GM18499 (cell line): Measurements from ENCODE around the gene ARHGEF11.
"Not testable (repeated sequence)": the region's sequence is repeated elsewhere in the genome, so short reads cannot be mapped to it uniquely, and the experiment has no call there.

ENCODE experiments used
- ATAC-seq: cut with Tn5 transposase; IDR thresholded peaks from one replicate; pipeline ENCODE4 v1.9.1; 2021; ENCODE audit warnings: moderate number of reproducible peaks; ENCODE audit not compliant: insufficient read depth, unreplicated experiment

Gene ARHGEF11

DNA sequence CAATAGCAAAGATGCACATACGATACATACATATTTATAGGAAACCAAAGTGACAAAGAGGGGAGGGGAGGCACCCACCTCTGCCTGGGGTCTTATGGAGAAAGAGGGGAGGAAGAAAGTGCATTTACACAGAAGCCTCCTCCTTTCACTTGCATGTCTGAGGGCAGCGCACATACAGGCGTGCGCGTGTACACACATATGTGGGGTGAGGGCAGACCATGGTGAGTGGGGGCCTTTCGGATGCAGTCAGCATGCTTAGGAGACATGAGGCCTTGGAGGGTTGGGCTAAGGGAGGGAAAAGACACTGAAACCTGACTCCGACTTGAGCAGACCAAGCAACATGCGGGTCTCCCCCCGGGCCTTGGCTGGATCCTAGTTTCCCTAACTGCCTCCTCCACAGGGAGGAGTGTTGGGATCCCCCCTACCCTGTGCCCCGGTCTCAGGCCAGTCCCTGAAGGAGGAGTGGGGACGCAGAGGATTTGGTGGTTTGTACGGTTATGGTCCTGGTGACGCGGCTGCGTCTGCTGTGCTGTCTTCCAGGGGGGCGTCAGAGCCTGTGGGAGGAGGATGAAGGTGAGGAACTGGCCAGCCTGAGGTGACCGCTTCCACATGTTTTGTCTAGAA lies 109.9 kb downstream of the ARHGEF11 start:
- ATAC-seq: no peak

DNA sequence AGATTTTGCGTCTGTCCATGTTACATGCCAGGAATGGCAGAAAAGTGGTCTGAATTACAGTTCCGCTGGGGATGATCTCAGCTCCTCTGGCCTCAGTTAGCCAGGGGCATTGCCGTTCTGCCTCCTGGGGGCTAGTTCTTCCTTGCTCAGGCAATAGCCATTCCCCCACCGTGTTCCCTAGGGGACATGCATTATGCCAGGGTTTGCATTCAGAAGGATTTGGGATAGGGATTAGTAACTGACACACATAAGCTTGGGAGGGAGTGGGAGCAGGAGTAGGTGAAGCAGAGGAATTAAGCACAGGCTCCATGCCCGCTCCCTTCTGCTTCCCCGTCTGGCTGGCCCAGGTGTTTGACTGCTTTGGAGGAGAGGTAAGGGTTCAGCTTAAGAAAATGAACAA lies 112.4 kb downstream of the ARHGEF11 start:
- ATAC-seq: no peak

DNA sequence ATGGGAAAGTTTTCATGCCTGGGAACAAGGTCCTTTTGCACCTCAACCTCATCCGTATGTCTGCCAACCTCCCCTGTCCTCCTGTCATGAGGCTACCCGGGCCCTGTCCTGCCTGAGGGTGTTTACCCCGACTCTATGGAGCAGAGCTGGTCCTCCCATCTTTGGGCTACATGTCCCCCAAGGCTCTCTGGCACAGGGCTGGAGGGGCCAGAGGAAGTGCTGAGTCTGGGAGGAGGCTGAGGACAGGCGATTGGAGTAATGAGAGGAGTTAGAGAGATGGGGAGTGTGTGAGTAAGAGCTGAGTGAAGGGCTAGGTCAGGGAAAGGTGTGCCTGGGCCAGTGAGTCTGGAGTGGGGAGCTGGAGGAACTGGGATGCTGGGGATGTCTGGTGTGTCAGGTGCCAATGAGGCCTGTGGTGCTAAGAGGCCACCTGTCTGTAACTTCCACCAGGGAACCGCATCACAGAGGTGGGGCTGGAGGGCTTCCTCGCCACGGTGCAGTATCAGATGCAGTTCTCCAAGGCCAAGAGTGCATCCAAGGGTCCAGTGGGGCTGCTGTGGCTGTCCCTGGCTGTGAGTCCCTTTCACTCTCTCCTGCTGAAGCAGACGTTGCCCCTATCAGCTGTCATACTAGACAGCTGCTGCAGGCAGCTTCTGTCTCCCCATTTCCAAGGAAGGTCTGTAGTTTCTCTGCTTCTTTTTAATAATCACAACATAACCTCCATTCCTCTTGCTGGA lies 113.4 kb downstream of the ARHGEF11 start:
- no peak for ATAC-seq

DNA sequence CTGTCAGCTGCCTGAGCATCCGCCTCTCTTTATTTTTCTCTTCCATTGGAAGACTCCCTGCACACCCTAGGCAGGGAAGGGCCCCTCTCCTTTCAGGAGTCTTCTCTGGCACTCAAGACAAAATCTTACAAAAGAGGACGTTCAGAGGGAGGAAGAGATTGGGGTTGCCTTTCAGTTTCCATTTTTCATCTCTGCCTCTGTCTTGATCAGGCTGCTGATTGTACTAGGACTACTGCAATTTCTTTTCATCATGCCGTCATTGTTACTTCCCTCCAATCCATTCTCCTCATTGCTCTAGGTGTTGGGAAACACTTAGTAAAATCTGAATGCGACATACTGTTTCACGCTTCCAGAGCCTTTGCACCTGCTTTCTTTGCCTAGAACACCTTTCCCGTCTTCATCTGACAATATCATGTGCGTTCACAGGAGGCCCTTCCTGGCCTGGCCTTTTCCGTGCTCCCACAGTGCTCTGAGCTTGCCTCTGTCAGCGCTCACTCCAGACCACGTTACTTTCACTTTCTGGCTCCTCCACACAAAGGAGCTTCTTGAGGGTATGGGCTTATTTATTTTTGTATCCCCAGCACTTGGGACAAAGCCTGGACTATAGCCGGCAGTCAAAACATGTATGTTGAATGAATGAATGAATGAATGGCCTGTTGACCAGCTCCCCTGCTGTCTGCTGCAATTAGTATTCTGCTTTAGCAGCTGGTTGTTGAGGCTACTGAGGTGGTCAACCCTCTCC lies 114.2 kb downstream of the ARHGEF11 start:
- ATAC-seq: no peak

DNA sequence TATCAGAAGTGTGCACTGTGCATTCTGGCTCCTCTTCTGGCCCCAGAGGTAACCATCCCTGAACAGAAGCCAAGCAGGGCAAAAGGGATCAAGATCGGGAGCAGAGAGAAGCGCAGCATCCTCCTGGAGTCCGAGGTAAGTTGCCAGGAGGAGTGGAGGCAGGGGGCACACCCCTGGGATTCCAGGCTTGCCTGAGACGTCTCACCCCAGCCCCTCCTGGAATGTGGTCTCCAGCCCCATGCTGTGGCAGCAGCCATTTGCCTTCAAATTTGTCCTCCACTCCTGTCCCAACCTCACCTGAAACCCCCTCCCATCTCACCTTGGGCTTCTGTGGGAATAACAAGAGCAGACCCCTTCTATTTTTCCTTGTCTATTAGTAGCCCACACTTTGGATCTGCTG lies 115.1 kb downstream of the ARHGEF11 start:
- no peak for ATAC-seq

DNA sequence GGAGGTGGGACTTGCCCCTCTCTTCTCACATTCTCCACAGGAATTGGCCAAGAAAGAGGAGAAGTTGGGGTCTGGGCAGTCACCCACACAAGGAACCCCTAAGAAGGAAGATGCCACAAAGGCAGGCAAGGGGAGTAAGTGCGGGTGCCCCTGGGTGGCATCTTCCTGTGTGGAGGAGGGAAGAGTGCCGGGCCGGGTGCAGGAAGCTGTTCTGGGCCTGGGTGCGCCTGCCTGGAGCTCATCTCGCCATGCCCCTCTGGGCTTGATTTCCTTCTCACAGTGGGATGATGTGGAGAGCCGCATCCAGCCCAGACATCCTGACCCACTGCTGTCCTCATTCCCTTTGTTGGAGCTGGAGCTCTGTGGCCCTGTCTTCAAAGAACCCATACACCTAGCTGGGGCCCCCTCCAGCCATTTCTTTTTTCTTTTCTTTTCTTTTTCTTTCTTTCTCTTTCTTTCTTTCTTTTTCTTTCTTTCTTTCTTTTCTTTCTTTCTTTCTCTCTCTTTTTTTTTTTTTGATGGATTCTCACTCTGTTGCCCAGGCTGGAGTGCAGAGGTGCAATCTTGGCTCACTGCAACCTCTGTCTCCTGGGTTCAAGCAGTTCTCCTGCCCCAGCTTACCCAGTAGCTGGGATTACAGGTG lies 115.8 kb downstream of the ARHGEF11 start:
- ATAC-seq: no peak

DNA sequence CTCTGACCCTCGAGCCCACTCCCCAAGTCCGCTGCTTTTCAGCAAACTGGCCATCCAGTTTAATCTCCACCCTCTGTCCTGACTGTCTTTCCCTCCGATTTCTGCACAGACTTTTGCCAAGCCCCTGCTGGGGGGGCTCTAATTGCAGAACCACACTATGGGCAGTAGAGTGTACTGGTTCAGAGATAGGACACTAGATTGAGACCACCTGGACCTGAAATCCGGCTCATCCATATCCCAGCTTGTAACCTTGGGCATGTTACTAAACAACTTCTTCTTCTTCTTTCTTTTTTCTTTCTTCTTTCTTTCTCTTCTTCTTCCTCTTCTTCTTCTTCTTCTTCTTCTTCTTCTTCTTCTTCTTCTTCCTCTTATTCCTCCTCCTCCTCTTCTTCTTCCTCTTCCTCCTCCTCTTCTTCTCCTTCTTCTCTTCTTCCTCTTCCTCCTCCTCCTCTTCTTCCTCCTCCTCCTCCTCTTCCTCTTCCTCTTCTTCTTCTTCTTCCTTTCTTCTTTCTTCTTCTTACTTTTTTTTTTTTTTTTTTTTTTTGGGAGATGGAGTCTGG lies 117.4 kb downstream of the ARHGEF11 start:
- ATAC-seq: no peak

DNA sequence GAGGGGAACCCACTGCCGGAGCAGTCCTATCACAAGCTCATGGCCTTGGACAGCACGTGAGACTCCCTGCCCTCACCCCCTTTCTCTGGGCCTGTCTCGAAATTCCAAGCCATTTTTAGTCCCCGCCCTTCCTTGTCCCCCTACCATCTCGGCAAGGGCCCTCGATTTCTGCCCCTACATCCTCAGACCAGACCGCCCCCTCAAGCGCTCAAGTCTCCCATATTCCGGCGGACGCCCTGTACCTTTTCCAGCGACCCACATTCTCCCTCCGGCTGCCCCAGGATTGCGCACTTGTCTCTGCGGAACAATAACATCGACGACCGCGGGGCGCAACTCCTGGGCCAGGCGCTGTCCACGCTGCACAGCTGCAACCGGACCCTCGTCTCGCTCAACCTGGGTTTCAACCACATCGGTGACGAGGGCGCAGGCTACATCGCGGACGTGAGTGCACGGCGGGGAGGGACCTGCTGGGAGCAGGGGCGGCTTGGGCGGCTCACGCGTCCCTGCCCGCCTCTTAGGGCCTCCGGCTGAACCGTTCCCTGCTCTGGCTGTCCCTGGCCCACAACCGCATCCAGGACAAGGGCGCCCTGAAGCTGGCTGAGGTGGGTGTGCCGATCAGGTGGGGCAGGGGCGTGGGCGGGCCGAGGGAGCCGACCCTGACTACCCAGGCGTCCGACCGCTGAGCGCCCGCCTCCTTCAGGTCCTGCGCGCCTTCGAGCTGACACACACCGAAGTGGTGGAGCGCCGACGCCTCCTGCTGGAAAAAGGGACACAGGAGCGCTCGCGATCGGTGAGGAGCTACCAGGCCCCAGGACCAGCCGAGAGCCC lies 118.1 kb downstream of the ARHGEF11 start:
- no peak for ATAC-seq

DNA sequence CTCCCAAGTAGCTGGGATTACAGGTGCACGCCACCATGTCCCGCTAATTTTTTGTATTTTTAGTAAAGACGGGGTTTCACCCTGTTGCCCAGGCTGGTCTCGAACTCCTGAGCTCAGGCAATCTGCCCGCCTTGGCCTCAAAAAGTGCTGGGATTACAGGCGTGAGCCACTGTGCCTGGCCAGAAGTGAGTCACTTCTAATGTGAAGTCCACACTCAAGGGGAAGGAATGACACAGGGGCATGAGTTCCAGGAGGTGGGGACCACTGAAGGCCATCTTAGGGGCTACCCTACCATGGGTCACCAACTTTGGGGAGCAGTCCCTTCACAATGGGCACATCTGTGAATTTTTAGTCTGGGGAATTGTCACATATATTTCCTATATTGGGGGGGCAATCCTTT lies 118.8 kb downstream of the ARHGEF11 start:
- ATAC-seq: not testable (repeated sequence)

DNA sequence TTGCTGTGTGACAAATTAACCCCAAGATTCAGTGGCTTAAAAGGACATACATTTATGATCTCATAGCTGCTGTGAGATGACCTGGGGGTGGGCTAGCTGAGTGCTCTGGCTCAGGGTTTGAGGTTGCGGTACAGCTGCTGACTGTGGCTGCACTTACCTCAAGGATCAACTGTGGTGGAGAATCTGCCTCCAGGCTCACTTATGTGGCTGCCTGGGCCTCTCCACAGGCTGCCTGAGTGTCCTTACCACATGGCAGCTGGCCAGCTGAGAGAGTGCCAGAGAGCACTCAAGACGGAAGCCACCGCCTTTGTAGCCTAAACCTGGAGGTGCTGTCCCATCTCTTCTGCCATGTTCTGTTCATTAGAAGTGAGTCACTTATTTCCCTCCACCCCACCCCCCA lies 119.4 kb downstream of the ARHGEF11 start:
- no peak for ATAC-seq

DNA sequence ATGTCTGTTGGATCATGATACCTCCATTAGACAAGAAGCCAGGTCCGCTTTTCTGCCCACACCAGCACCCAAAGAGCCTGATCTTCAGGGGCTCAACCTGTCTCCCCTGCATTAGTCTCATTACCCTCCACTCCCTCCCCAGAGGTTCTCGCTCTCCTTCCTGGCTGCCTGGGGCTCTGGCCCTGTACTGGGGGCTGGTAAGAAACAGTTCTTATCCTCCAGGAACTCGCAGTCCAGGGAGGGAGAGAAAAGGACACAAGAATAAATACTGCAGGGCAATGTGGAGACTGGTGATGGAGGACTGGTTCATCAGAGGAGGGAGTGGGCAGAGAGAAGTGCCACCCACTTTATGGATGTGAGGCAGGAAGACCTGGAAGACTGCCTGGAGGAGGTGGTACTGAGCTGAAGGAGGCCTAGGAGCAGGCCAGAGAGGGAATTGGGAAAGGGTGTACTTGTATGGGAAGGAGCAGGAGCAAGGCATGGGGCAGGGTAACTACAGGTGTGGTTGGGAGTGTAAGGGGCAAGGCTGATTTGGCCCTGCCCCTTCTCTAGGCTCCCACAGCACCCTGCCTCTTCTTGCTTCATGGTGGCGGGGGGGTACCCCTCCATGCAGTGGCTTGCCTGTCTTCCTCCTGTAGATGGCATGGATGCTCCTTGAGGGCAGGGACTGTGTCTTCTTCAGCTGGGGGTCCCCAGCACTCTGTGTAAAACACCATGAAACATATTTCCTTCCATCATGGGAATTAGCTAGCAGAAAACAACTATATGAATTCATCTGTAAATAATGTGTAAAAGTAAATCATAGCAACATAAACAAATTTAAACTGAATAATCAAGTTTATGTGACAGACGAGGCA lies 120.2 kb downstream of the ARHGEF11 start:
- ATAC-seq: no peak

DNA sequence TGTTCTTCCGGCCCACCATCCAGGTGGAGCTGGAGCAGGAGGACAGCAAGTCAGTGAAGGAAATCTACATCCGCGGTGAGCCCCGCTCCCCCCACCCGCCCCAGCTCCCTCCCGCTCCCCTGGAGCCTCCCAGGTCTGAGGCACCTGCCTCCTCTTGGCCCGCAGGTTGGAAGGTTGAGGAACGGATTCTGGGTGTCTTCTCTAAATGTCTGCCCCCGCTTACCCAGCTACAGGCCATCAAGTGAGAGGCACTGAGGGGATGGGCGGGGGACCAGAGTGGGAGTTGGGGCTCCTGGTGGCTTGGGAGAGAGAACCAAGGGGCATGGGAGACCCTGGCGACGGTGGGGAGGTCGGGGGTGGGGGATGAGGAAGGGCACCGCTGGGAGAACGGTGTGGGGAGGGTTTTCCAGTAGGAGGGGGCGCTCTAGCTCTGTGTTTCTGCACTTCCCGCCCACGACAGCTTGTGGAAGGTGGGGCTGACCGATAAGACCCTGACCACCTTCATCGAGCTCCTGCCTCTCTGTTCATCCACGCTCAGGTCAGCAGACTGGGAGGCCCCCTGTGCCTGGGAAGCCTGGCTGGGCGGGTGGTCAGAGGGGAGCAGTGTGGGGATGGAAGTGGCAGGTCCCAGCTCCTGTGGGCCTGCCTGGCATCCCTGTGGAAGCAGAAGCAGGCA lies 120.9 kb downstream of the ARHGEF11 start:
- no peak for ATAC-seq

DNA sequence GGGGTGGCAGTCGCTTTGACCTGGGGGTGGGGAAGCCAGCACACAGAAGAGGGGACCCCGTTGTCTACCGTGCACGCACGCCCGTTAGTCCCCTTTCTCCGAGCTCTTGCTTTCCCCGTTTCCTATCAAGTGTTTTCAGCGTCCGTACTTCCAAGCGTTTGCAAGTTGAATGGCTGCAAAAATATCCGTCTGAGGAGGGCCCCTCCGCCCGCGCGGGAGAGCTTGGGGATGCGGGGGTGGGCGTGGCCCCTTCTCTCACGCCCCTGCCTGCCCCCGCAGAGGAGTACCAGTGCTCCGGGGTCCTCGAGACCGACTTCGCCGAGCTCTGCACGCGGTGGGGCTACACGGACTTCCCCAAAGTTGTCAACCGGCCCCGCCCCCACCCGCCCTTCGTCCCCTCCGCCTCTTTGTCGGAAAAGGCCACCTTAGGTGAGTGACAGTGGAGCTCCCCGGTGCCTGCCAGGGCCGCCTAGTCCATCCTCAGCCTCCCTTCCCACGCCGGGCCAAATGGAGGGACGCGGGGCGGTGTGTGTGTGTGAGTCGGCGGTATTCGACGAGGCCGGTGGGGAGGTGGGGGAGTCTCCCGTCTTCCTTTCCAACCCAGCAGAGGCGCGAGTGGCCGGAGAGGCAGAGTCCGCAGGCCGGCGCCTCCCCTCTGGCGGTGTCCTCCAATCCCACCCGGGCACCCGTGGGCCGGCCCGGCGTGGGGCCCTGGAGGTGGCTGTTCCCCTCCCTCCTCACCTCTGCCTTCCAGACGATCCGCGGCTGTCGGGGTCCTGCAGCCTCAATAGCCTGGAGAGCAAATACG lies 121.7 kb downstream of the ARHGEF11 start:
- no peak for ATAC-seq

DNA sequence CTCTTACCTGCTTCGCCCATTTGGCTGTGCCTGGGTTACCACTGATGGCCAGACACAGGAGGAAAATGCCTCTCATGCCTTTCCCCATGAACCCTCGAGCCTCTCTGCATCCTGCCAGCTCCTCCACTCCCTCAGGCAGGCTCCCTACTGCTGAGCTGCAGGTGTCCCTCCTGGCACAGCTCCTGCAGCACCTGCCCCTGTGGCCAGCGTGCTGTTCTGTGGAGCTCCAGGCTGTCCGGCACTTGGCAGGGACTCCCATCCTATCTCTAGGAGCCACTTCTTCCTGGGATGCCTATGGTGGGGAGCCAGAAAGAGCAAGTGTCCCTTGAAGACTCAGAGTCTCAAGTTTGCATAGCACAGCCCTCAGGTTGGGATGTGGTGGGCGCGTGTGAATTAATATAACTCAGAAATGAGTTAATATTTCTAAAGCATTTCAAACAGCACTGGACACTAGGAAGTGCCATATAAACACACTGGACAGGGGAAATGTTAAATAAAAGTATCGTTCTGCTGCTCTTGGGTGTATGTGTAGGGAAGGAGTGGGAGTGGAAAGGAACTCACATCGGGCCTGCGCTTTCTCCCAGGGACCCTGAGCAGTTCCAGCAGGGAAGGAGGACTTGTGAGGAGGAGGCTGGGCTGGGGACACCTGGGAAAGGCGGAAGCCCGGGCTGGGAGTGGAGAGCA lies 122.4 kb downstream of the ARHGEF11 start:
- no peak for ATAC-seq

DNA sequence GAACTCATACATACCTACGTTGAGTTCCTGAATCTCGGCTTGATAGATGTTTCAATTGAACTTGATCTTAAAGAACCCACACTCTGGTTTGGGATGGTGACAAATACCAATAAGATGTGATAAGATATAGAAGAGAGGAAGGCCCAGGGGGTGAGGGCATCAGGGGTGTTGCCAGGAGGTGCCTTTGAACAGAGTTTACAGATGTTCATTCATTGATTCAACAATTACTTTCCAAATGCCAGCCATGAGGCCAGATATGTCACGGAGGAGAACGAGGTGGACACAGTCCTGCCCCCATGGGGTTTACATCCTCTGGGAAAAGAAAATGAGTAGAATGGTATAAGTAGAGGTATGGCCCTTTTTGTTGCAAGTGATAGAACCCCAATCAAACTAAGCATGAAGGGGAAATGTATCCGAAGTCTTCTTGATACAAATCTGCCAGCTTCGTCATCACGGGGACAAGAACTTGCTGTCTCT lies 124.5 kb downstream of the ARHGEF11 start:
- no peak for ATAC-seq

DNA sequence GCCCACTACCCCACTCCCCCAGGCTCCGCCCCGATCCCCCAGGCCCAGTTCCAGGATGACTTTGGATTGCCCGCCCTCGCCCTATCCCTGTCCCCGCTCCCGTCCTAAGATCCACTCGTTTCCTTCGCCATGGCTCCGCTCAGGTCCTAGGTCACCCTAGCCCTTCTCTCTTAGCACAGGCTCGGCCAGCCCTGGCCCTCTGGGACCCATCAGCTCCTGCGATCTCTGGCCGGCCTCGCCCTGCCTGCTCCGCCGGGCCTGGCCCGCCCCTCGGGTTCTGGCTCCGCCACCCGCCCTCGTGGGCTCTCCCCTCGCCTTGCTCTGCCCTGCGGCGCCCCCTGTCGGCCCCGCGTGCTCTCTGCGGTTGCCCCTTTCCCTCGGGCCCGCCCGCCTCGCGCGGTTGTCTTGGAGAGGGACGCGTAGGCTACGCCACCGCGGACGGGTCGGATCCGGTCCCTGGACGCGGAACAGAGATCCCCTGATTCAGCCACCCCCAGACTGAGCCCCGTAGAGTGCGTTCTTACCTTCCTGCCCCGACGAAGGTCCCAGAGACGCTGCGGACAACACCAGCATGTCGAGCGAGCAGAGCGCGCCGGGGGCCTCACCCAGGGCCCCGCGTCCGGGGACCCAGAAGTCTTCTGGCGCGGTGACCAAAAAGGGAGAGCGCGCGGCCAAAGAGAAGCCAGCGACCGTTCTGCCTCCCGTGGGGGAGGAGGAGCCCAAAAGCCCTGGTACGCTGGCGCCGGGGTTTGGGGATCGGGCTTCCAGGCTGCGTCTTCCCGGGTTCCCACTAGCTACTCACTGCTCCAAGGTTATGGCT lies 125.1 kb downstream of the ARHGEF11 start, which contains the start of gene LRRC71:
Gene LRRC71 (plus strand): TSS at position 400 of the 820 bp plus-strand sequence. CDS start 172 bp downstream, at position 572.
- ATAC-seq: no peak
